Peyer's patch (tissue), 4 donors: ENCODE measurements around the gene TMTC2.

ENCODE experiments used
- POLR2A ChIP-seq, 2 donors: fragments of 450-650 bp; IDR thresholded peaks; one replicate each; pipeline ENCODE4 v1.5.1; 2017; ENCODE audit warnings: antibody characterized with exemption in 2 of 2, mild to moderate bottlenecking in 2 of 2, moderate library complexity in 2 of 2
- TF ChIP-seq, protein P1 (sequence below), 6 experiments: fragments of 450-650 bp in 4 of 6; fragments of 200-600 bp in 2 of 6; sonication (generic) in 1 of 6; IDR thresholded peaks; one replicate each; pipeline ENCODE4 v1.5.1; 2017 to 2019; ENCODE audit warnings: antibody characterized with exemption in 6 of 6, mild to moderate bottlenecking in 3 of 6, moderate library complexity in 1 of 6

DNA sequence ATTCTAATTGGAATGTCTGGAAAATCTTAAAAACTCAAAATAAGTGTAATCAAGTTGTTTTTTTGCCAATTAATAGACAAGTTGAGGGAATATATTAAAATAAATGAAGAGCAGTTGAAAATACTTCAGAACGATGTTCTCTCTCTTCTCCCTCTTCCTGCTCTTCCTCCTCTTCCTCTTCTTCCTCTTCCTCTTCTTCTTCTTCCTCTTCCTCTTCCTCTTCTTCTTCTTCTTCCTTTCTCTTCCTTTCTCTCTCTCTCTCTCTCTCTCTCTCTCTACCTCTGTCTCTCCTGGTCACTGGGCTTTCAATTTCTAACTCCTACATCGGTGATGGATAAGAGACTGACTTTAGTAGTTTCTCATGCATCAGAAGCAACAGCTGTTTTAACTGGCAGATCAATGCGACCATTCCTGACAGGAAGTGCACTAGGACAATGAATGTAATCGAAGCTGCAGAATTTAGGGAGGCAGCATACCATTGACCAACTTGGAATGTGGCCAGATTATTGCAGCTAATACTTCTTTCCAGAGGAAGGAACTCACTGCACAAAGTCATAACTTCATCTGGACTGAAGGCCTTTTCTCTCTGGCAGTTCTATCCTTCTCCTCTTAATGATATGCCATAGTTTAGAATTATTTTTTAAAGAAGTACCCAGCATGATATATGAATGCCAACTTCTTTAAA is 13.8 kb upstream of the TMTC2 start:
- TF ChIP-seq, protein P1, sequence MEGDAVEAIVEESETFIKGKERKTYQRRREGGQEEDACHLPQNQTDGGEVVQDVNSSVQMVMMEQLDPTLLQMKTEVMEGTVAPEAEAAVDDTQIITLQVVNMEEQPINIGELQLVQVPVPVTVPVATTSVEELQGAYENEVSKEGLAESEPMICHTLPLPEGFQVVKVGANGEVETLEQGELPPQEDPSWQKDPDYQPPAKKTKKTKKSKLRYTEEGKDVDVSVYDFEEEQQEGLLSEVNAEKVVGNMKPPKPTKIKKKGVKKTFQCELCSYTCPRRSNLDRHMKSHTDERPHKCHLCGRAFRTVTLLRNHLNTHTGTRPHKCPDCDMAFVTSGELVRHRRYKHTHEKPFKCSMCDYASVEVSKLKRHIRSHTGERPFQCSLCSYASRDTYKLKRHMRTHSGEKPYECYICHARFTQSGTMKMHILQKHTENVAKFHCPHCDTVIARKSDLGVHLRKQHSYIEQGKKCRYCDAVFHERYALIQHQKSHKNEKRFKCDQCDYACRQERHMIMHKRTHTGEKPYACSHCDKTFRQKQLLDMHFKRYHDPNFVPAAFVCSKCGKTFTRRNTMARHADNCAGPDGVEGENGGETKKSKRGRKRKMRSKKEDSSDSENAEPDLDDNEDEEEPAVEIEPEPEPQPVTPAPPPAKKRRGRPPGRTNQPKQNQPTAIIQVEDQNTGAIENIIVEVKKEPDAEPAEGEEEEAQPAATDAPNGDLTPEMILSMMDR (IDR thresholded peaks at IDR 0.05): no peak
- TF ChIP-seq POLR2A (IDR thresholded peaks at IDR 0.05): no peak
